ENCODE results near the gene NPTXR.

NPTXR gene

GRCh38 chr22:38830845-38831108 is 13.1 kb downstream of the NPTXR start:
- H3K27me3 ChIP-seq (ENCODE audit: insufficient read depth, low read length) = no peaks in the 10 kb centered on the region; the same call in 1 of the 2 replicates
- no peaks in the 10 kb centered on the region for H3K79me2 ChIP-seq (ENCODE audit: insufficient read depth, low read length)
- no peak for TF ChIP-seq EZH2 (IDR thresholded peaks at IDR 0.05; ENCODE audit: borderline replicate concordance, low read length)
- TF ChIP-seq CTCF (IDR thresholded peaks at IDR 0.05; ENCODE audit: low read length) = no peak
- no peaks in the 10 kb centered on the region for H3F3A ChIP-seq (ENCODE audit: insufficient read depth, low read length)
- no peak overlapping the region for H3K27ac ChIP-seq (ENCODE audit: low read depth, low read length, poor library complexity, severe bottlenecking)
- H3K4me1 ChIP-seq (ENCODE audit: insufficient read depth, low read length, severe bottlenecking) = no peaks in the 10 kb centered on the region
- H3K4me3 ChIP-seq (ENCODE audit: low read depth, low read length, poor library complexity, severe bottlenecking) = no peak overlapping the region
- no peaks in the 10 kb centered on the region for H3K9me3 ChIP-seq (ENCODE audit: low read length)
- H3K36me3 ChIP-seq (ENCODE audit: insufficient read depth, low read length) = no peaks in the 10 kb centered on the region
- H2AFZ ChIP-seq (ENCODE audit: low read length) = no peak overlapping the region
- no peaks in the 10 kb centered on the region for H4K20me1 ChIP-seq (ENCODE audit: insufficient read depth, low read length)
- no peak overlapping the region for H3K9ac ChIP-seq (ENCODE audit: low read length)
- H3K4me2 ChIP-seq (ENCODE audit: low read length) = no peak overlapping the region
- H3K9me2 ChIP-seq (ENCODE audit: low read depth, low read length) = no peaks in the 10 kb centered on the region

- no peak overlapping the region for H3K27ac ChIP-seq (ENCODE audit: low read depth, low read length, poor library complexity, severe bottlenecking)
- no peaks in the 10 kb centered on the region for H3K9me2 ChIP-seq (ENCODE audit: low read depth, low read length)
- H2AFZ ChIP-seq (ENCODE audit: low read length) = no peak overlapping the region
- H3K79me2 ChIP-seq (ENCODE audit: insufficient read depth, low read length) = no peaks in the 10 kb centered on the region
- no peak for TF ChIP-seq CTCF (IDR thresholded peaks at IDR 0.05; ENCODE audit: low read length)
- no peak for TF ChIP-seq EZH2 (IDR thresholded peaks at IDR 0.05; ENCODE audit: borderline replicate concordance, low read length)
- no peaks in the 10 kb centered on the region for H3K36me3 ChIP-seq (ENCODE audit: insufficient read depth, low read length)
- no peaks in the 10 kb centered on the region for H3F3A ChIP-seq (ENCODE audit: insufficient read depth, low read length)
- no peaks in the 10 kb centered on the region; the same call in 1 of the 2 replicates for H3K27me3 ChIP-seq (ENCODE audit: insufficient read depth, low read length)
- H3K4me2 ChIP-seq (ENCODE audit: low read length) = no peak overlapping the region
- H3K9ac ChIP-seq (ENCODE audit: low read length) = no peak overlapping the region
- no peaks in the 10 kb centered on the region for H4K20me1 ChIP-seq (ENCODE audit: insufficient read depth, low read length)
- H3K4me3 ChIP-seq (ENCODE audit: low read depth, low read length, poor library complexity, severe bottlenecking) = no peak overlapping the region
- H3K9me3 ChIP-seq (ENCODE audit: low read length) = no peaks in the 10 kb centered on the region
- no peaks in the 10 kb centered on the region for H3K4me1 ChIP-seq (ENCODE audit: insufficient read depth, low read length, severe bottlenecking)
Observed at GRCh38 chr22:38830026-38830844, 13.6 kb downstream of the NPTXR start.

DNA sequence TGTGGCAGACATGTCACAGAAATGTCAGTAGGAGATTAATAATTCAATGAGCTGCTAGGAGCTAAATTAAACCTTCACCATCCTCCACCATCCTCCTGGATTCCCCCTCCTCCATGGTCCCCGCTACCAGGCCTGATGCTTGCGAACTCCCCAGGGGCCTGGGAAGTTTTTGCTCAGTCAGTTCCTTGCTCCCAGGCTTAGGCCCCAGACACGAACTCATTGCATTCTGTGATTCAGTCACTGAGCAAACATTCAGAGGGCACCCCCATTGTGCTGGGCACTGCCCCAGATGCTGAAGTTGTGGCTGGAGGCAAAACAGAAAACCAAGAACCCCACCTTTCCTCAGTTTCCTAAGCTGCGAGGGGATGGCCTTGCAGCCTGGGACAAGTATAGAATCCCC is 14.3 kb downstream of the NPTXR start:
- Histone ChIP-seq H3K79me2 (ENCODE audit: insufficient read depth, low read length) (no peaks in the 10 kb centered on the region), H3K4me2 (ENCODE audit: low read length) (no peak overlapping the region), H3K27me3 (ENCODE audit: insufficient read depth, low read length) (no peaks in the 10 kb centered on the region; the same call in 1 of the 2 replicates), H4K20me1 (ENCODE audit: insufficient read depth, low read length) (no peaks in the 10 kb centered on the region), H3K4me3 (ENCODE audit: low read depth, low read length, poor library complexity, severe bottlenecking) (no peak overlapping the region), H3K9me2 (ENCODE audit: low read depth, low read length) (no peaks in the 10 kb centered on the region), H3K4me1 (ENCODE audit: insufficient read depth, low read length, severe bottlenecking) (no peaks in the 10 kb centered on the region), H3K9me3 (ENCODE audit: low read length) (no peaks in the 10 kb centered on the region), H3F3A (ENCODE audit: insufficient read depth, low read length) (no peaks in the 10 kb centered on the region), H3K9ac (ENCODE audit: low read length) (no peak overlapping the region), H2AFZ (ENCODE audit: low read length) (no peak overlapping the region), H3K36me3 (ENCODE audit: insufficient read depth, low read length) (no peaks in the 10 kb centered on the region), H3K27ac (ENCODE audit: low read depth, low read length, poor library complexity, severe bottlenecking) (no peak overlapping the region)
- TF ChIP-seq CTCF (IDR thresholded peaks at IDR 0.05; ENCODE audit: low read length) (no peak), EZH2 (IDR thresholded peaks at IDR 0.05; ENCODE audit: borderline replicate concordance, low read length) (no peak)
